ENCODE data around the gene LPCAT1. TPM values are rescaled to one million over a fixed set of nuclear protein-coding genes. Genes with fewer than 3 reads are reported as not detected.

LPCAT1 gene
- total and polyA plus RNA-seq, 2 of the 4 experiments (the other 2 are of a cell fraction), result 17.7 to 33.6 TPM

DNA sequence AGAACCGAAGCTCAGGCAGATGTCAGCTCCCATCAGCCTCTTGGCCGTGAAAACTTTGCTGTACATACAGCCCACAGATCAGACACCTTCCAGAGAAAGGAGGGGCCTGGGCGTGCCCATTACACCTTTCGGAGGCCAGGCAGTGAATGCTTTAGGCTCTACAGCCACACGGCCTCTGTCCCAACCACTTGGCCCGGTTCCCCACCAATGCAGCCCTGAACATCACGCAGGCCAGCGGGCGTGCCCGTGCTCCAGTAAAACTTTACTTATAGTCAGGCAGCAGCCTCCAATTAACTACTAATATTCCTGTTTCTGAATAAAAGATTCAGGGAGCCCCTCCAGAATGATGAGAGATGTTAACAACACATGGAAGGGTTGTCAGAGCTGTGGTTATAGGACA lies 23.9 kb downstream of the LPCAT1 start:
- ChIA-PET POLR2A (ENCODE audit: unreplicated experiment) (no interaction called here), CTCF (interaction anchor here (0.5 kb wide), 1 partner anchor 16 kb away, joined by 6 read pairs; no protein-coding TSS in a partner anchor)
- Histone ChIP-seq H4K91ac (ENCODE audit: insufficient read depth, low read depth, low read length) (no peak overlapping the region), H3K4ac (ENCODE audit: low read depth, low read length) (no peak overlapping the region), H4K20me1 (ENCODE audit: insufficient read depth, low read length) (peaks cover 93% of the 10 kb centered on the region), H4K8ac (ENCODE audit: low read depth in 2 of 2, low read length in 2 of 2) (no peak overlapping the region), H3K27me3 (ENCODE audit: control insufficient read depth, insufficient read depth, low read length) (no peaks in the 10 kb centered on the region), H3K4me3 (ENCODE audit: insufficient read depth, low read depth, low read length) (no peak overlapping the region), H2BK120ac (ENCODE audit: low read depth, low read length) (no peak overlapping the region), H4K5ac (ENCODE audit: low read depth, low read length) (no peak overlapping the region), H2BK5ac (ENCODE audit: low read depth, low read length, poor library complexity, severe bottlenecking) (no peak overlapping the region), H2AK5ac (ENCODE audit: low read depth, low read length) (no peak overlapping the region), H2BK15ac (ENCODE audit: low read depth, low read length) (no peak overlapping the region), H3K9me1 (ENCODE audit: insufficient read depth, low read length) (peaks cover 17% of the 10 kb centered on the region), H3K18ac (ENCODE audit: low read depth, low read length) (no peak overlapping the region), H3K36me3 (ENCODE audit: control insufficient read depth, insufficient read depth, low read length) (peaks cover 23% of the 10 kb centered on the region), H3K79me1 (ENCODE audit: low read depth in 1 of 2, low read length in 2 of 2) (peaks cover 27 to 57% of the 10 kb centered on the region in 2 experiments), H3K14ac (replicated peaks; ENCODE audit: low read depth, low read length) (no peak overlapping the region), H2AK9ac (replicated peaks; ENCODE audit: low read depth, low read length, poor library complexity) (no peak overlapping the region), H2BK20ac (ENCODE audit: low read depth, low read length) (no peak overlapping the region), H3K4me1 (ENCODE audit: control insufficient read depth, insufficient read depth, low read length) (peaks cover 2% of the 10 kb centered on the region; the same call in 1 of the 2 replicates), H3K9ac (ENCODE audit: low read depth, low read length) (no peak overlapping the region), H3K27ac (ENCODE audit: insufficient read depth, low read length) (no peak overlapping the region), H3K56ac (ENCODE audit: extremely low read depth, insufficient read depth, low read length) (no peak overlapping the region), H3K4me2 (ENCODE audit: low read depth, low read length) (no peak overlapping the region), H3K9me3 (ENCODE audit: control insufficient read depth, insufficient read depth, low read length) (no peaks in the 10 kb centered on the region), H3K23ac (ENCODE audit: low read depth, low read length) (no peak overlapping the region), H2AFZ (replicated peaks; ENCODE audit: low read length, poor library complexity) (no peak overlapping the region)
- in situ Hi-C loops (cut with MboI; ENCODE audit: low sequenced_read_pairs) (no loop called here), intact Hi-C loops (cut with micrococcal nuclease) (no loop called here), dilution Hi-C loops (cut with HindIII; ENCODE audit: low sequenced_read_pairs, unreplicated experiment) (no loop called here)
- no peak for DNase-seq
- ATAC-seq (ENCODE audit: low read depth), result no peak
- WGBS, 2 experiments (ENCODE audit: extremely low coverage in 2 of 2, insufficient read length in 1 of 2), result 94% methylated on average over 3 of the region's 10 CpGs; no CpG with 5 or more reads in 1 of the 2 experiments
- TF ChIP-seq, protein P1, sequence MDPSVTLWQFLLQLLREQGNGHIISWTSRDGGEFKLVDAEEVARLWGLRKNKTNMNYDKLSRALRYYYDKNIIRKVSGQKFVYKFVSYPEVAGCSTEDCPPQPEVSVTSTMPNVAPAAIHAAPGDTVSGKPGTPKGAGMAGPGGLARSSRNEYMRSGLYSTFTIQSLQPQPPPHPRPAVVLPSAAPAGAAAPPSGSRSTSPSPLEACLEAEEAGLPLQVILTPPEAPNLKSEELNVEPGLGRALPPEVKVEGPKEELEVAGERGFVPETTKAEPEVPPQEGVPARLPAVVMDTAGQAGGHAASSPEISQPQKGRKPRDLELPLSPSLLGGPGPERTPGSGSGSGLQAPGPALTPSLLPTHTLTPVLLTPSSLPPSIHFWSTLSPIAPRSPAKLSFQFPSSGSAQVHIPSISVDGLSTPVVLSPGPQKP (IDR thresholded peaks at IDR 0.05; ENCODE audit: borderline replicate concordance, low read depth, low read length), result no peak
- TF ChIP-seq MAFK (IDR thresholded peaks at IDR 0.05; ENCODE audit: low read depth, low read length) (no peak), CEBPB (IDR thresholded peaks at IDR 0.05; ENCODE audit: low read depth, low read length) (no peak), POLR2A (IDR thresholded peaks at IDR 0.05; ENCODE audit: low read depth, low read length) (no peak), MAZ (IDR thresholded peaks at IDR 0.05; ENCODE audit: borderline replicate concordance, low read depth, low read length) (no peak), CHD1 (IDR thresholded peaks at IDR 0.05; ENCODE audit: low read depth, low read length) (no peak), RAD21 (IDR thresholded peaks at IDR 0.05; ENCODE audit: low read length) (no peak), NFE2L2 (IDR thresholded peaks at IDR 0.05; ENCODE audit: low read depth, low read length) (no peak), RFX5 (IDR thresholded peaks at IDR 0.05; ENCODE audit: low read depth, low read length) (no peak)
- no TSS peak for BruUV-seq (replicated peaks)

Measured in IMR-90 (cell line).